H9 (cell line): ENCODE measurements around the gene PRPH. TPM values are rescaled to one million over a fixed set of nuclear protein-coding genes. Genes with fewer than 3 reads are reported as not detected.

Source experiments
- DNase-seq: peaks from one replicate; pipeline ENCODE4 v3.0.0-alpha.2; 2017
- H2AFZ ChIP-seq: one replicate; pipeline ENCODE4 v1.6.1; 2013; ENCODE audit warnings: mild to moderate bottlenecking, low read length, control low read depth, moderate library complexity
- H2AK5ac ChIP-seq: 2 replicates; pipeline ENCODE4 v1.6.1; 2013; ENCODE audit warnings: low read length, control low read depth, mixed read lengths; ENCODE audit not compliant: insufficient read length
- H2BK120ac ChIP-seq: one replicate; pipeline ENCODE4 v1.6.1; 2013; ENCODE audit warnings: low read depth, mild to moderate bottlenecking, low read length, control low read depth, inconsistent platforms; ENCODE audit not compliant: poor library complexity, severe bottlenecking
- H2BK12ac ChIP-seq: 2 replicates; pipeline ENCODE4 v1.6.1; 2013; ENCODE audit warnings: low read length, control low read depth, mixed read lengths, low read depth; ENCODE audit not compliant: insufficient read length
- H2BK15ac ChIP-seq: 2 replicates; pipeline ENCODE4 v1.6.1; 2013; ENCODE audit warnings: low read depth, low read length, control low read depth
- H2BK20ac ChIP-seq: one replicate; pipeline ENCODE4 v1.6.1; 2013; ENCODE audit warnings: low read depth, mild to moderate bottlenecking, low read length, control low read depth, inconsistent platforms; ENCODE audit not compliant: poor library complexity, severe bottlenecking
- H2BK5ac ChIP-seq: 2 replicates; pipeline ENCODE4 v1.6.1; 2013; ENCODE audit warnings: low read length, control low read depth, mixed read lengths; ENCODE audit not compliant: insufficient read length
- H3K14ac ChIP-seq: 2 replicates; pipeline ENCODE4 v1.6.1; 2013; ENCODE audit warnings: low read length, control low read depth; ENCODE audit not compliant: insufficient read depth
- H3K18ac ChIP-seq: 2 replicates; pipeline ENCODE4 v1.6.1; 2013; ENCODE audit warnings: low read depth, mild to moderate bottlenecking, mixed read lengths, low read length, control low read depth; ENCODE audit not compliant: insufficient read length
- H3K23ac ChIP-seq: 2 replicates; pipeline ENCODE4 v1.6.1; 2013; ENCODE audit warnings: low read length, control low read depth, mixed read lengths, low read depth; ENCODE audit not compliant: insufficient read length
- H3K23me2 ChIP-seq: 2 replicates; pipeline ENCODE4 v1.6.1; 2013; ENCODE audit warnings: low read depth, mild to moderate bottlenecking, mixed read lengths, low read length, control low read depth; ENCODE audit not compliant: insufficient read length, poor library complexity, severe bottlenecking
- H3K27ac ChIP-seq: 2 replicates; pipeline ENCODE4 v1.5.1; 2013; ENCODE audit warnings: low read length, control low read depth, mixed read lengths, low read depth; ENCODE audit not compliant: insufficient read length
- H3K27me3 ChIP-seq: 2 replicates; pipeline ENCODE4 v1.6.1; 2013; ENCODE audit warnings: low read length, control low read depth, inconsistent platforms; ENCODE audit not compliant: insufficient read depth
- H3K4ac ChIP-seq: 2 replicates; pipeline ENCODE4 v1.6.1; 2013; ENCODE audit warnings: low read depth, mild to moderate bottlenecking, control low read depth, inconsistent platforms, low read length, moderate library complexity
- H3K4me1 ChIP-seq: 2 replicates; pipeline ENCODE4 v1.6.1; 2013; ENCODE audit warnings: low read length, control low read depth, inconsistent platforms; ENCODE audit not compliant: insufficient read depth
- H3K4me2 ChIP-seq: 2 replicates; pipeline ENCODE4 v1.6.1; 2013; ENCODE audit warnings: low read length, control low read depth, mixed read lengths; ENCODE audit not compliant: insufficient read length, insufficient read depth
- H3K56ac ChIP-seq: 2 replicates; pipeline ENCODE4 v1.6.1; 2013; ENCODE audit warnings: low read depth, mild to moderate bottlenecking, mixed read lengths, low read length, control low read depth; ENCODE audit not compliant: insufficient read length
- H3K79me1 ChIP-seq: 2 replicates; pipeline ENCODE4 v1.6.1; 2013; ENCODE audit warnings: low read depth, mild to moderate bottlenecking, moderate library complexity, low read length, control low read depth, inconsistent platforms; ENCODE audit not compliant: insufficient read depth, poor library complexity, severe bottlenecking
- H3K79me2 ChIP-seq: 2 replicates; pipeline ENCODE4 v1.6.1; 2013; ENCODE audit warnings: low read length, control low read depth, inconsistent platforms; ENCODE audit not compliant: insufficient read depth
- H3K9ac ChIP-seq: 2 replicates; pipeline ENCODE4 v1.6.1; 2013; ENCODE audit warnings: low read length, control low read depth, mixed read lengths; ENCODE audit not compliant: insufficient read length; ENCODE audit errors: extremely low read depth
- H3K9me3 ChIP-seq: one replicate; pipeline ENCODE4 v1.6.1; 2013; ENCODE audit warnings: low read depth, low read length, inconsistent platforms; ENCODE audit not compliant: control insufficient read depth
- H3T11ph ChIP-seq: one replicate; pipeline ENCODE4 v1.6.1; 2013; ENCODE audit warnings: mild to moderate bottlenecking, low read length, control low read depth, inconsistent platforms
- H4K20me1 ChIP-seq: one replicate; pipeline ENCODE4 v1.6.1; 2013; ENCODE audit not compliant: control insufficient read depth, insufficient read length, insufficient read depth
- H4K5ac ChIP-seq: 2 replicates; pipeline ENCODE4 v1.6.1; 2013; ENCODE audit warnings: low read depth, mild to moderate bottlenecking, mixed read lengths, low read length, control low read depth; ENCODE audit not compliant: insufficient read length
- H4K8ac ChIP-seq: replicated peaks from 2 replicates; pipeline ENCODE4 v1.6.1; 2013; ENCODE audit warnings: low read length, control low read depth, mixed read lengths, low read depth; ENCODE audit not compliant: insufficient read length
- H4K91ac ChIP-seq: 2 replicates; pipeline ENCODE4 v1.6.1; 2013; ENCODE audit warnings: low read depth, mild to moderate bottlenecking, moderate library complexity, mixed read lengths, low read length, control low read depth; ENCODE audit not compliant: insufficient read length
- H3K27ac Mint-ChIP-seq, 3 experiments: 2 replicates in 2 of 3; 3 replicates in 1 of 3; pipeline ENCODE4 v1.8.0; 2020 to 2021; ENCODE audit warnings: mixed read lengths in 3 of 3, mild to moderate bottlenecking in 1 of 3, moderate library complexity in 1 of 3
- H3K27me3 Mint-ChIP-seq: 2 replicates; pipeline ENCODE4 v1.8.0; 2021; ENCODE audit warnings: low read depth, mild to moderate bottlenecking, moderate library complexity, mixed read lengths
- H3K36me3 Mint-ChIP-seq, 3 experiments: 2 replicates in 2 of 3; 3 replicates in 1 of 3; pipeline ENCODE4 v1.8.0; 2020 to 2021; ENCODE audit warnings: low read depth in 3 of 3, mixed read lengths in 3 of 3; ENCODE audit not compliant: insufficient read depth in 1 of 3
- H3K4me1 Mint-ChIP-seq, 2 experiments: 2 replicates each; pipeline ENCODE4 v1.8.0; 2020; ENCODE audit warnings: mixed read lengths in 2 of 2
- H3K4me3 Mint-ChIP-seq, 2 experiments: 2 replicates in 1 of 2; 3 replicates in 1 of 2; pipeline ENCODE4 v1.8.0; 2020 to 2021; ENCODE audit warnings: mild to moderate bottlenecking in 2 of 2, mixed read lengths in 2 of 2, moderate library complexity in 1 of 2
- H3K9me3 Mint-ChIP-seq, 2 experiments: 2 replicates in 1 of 2; 3 replicates in 1 of 2; pipeline ENCODE4 v1.8.0; 2020; ENCODE audit warnings: mild to moderate bottlenecking in 2 of 2, mixed read lengths in 2 of 2, moderate library complexity in 1 of 2
- CTCF ChIP-seq: fragments of 200-600 bp; sonication (generic); conservative IDR thresholded peaks from 3 replicates; pipeline ENCODE4 v1.8.0; 2021; ENCODE audit warnings: antibody characterized with exemption, mild to moderate bottlenecking
- WGBS: extraction: QIAGEN DNeasy Blood & Tissue Kit; methylation state at CpG from one replicate; pipeline ENCODE4 v1.1.7; 2013; ENCODE audit warnings: missing lambda C conversion rate, low lambda C conversion rate, mixed read lengths; ENCODE audit not compliant: insufficient read length; ENCODE audit errors: extremely low coverage; 5-methylcytosine and 5-hydroxymethylcytosine counted together
- total RNA-seq: library from RNA; stranded (reverse); gene quantifications from 2 replicates; pipeline ENCODE4 v1.2.1, GENCODE V29; 2021

The PRPH gene
- total RNA-seq, 1 experiment from 2014 or later: 1.1 TPM

- Histone ChIP-seq H3K4me1 (no peaks in the 10 kb centered on the region), H3K14ac (no peak overlapping the region), H3K9me3 (no peaks in the 10 kb centered on the region), H2AK5ac (no peak overlapping the region), H3K79me1 (no peaks in the 10 kb centered on the region), H3K27ac (no peak overlapping the region), H3K4me2 (no peak overlapping the region), H2BK15ac (no peak overlapping the region), H2BK20ac (no peak overlapping the region), H3K18ac (no peak overlapping the region), H4K91ac (no peak overlapping the region), H2BK12ac (no peak overlapping the region), H3K79me2 (no peaks in the 10 kb centered on the region), H2BK120ac (no peak overlapping the region), H3K9ac (no peak overlapping the region), H3K27me3 (peaks cover 44% of the 10 kb centered on the region), H3K4ac (no peak overlapping the region), H3K23me2 (peaks cover 5% of the 10 kb centered on the region), H3T11ph (no peak overlapping the region), H4K20me1 (peaks cover 3% of the 10 kb centered on the region), H2BK5ac (no peak overlapping the region), H3K56ac (no peak overlapping the region), H4K8ac (no peak overlapping the region), H4K5ac (no peak overlapping the region), H2AFZ (no peak overlapping the region), H3K23ac (no peak overlapping the region)
- DNase-seq: no peak
- Mint-ChIP-seq H3K27me3 (peaks cover 84% of the 10 kb centered on the region), H3K36me3 (no peaks in the 10 kb centered on the region; a peak in 1 of 7 replicates), H3K4me1 (peaks cover 12 to 41% of the 10 kb centered on the region in 2 experiments), H3K4me3 (no peak overlapping the region), H3K27ac (no peak overlapping the region), H3K9me3 (peaks cover 0 to 2% of the 10 kb centered on the region in 2 experiments; a peak in 1 of 5 replicates)
- WGBS: no CpG with 5 or more reads among the region's 7 CpGs
- TF ChIP-seq CTCF: no peak
Measured at GRCh38 chr12:49292729-49293055, 2.3 kb upstream of the PRPH start.
